GM19397 (cell line): Measurements from ENCODE around the gene FOXL3.
"Not testable (repeated sequence)": the region's sequence is repeated elsewhere in the genome, so short reads cannot be mapped to it uniquely, and the experiment has no call there.

Experiments used
- ATAC-seq: cut with Tn5 transposase; IDR thresholded peaks from one replicate; pipeline ENCODE4 v1.9.1; 2021; ENCODE audit warnings: mild to moderate bottlenecking, moderate library complexity; ENCODE audit not compliant: unreplicated experiment

The FOXL3 gene

DNA sequence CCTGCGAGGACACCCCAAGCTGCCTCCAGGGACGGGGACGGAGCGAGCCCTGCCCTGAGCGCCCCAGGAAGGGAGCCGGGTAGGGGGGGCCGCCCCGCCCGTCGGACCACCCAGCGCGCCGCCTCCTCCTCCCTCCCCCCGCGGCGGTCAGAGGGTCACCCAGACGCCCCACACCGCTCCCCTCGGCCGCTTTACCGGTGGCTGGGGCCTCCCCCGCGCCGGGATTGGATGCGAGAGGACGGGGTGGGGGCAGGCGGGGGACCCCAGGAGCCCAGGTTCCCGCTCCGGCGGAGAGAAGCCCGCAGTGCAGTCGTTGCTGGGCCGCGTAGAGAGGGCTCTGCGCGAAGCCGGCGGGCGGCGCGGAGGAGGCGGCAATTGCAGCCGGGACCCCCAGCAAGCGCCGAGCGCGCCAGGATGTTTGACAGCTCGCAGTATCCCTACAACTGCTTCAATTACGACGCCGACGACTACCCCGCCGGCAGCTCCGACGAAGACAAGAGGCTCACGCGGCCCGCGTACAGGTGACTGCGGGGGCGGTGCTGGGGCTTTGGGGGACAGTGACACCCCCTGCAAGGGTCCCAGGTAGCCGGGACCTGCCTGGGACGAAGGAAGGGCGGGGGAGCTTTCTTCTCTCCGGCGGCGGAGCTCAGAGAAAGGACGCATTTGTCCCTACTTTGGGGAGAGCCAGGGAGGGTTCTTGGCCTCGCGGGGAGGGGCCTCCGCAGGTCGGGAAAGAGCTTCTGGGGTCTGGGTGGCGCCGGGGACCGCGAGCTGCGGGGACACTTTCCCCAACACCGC lies at the start of gene FOXL3:
Gene FOXL3 (plus strand): TSS at position 415 of the 798 bp plus-strand sequence. CDS start 0 bp downstream, at position 415.
- no peak for ATAC-seq

DNA sequence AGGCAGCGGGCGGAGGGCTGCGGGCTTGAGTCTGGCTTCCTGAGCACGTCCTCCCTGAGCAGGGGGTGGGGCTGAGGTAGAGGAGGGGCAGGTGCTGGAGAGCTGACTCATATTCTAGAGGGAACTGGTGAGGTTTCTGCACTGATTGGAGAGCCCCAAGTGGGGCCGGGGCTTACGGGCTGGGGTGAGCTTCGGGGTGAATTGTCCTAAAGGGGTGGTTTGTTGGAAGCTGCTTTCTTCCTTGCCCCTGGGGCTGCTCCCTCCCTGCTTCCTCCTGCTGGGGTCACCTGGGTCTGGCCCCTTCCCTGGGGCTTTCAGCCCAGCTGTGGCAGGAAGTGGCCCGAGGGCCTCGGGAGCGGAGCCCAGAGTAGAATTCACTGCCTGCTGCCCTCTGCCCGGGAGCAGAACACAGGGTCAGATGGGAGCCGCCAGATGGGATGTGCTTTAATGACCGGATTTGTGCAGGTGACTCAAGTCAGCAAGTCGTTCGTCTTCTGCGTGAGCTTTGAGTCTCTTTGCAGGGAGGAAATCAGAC lies 49.0 kb upstream of the FOXL3 start:
- no peak for ATAC-seq

DNA sequence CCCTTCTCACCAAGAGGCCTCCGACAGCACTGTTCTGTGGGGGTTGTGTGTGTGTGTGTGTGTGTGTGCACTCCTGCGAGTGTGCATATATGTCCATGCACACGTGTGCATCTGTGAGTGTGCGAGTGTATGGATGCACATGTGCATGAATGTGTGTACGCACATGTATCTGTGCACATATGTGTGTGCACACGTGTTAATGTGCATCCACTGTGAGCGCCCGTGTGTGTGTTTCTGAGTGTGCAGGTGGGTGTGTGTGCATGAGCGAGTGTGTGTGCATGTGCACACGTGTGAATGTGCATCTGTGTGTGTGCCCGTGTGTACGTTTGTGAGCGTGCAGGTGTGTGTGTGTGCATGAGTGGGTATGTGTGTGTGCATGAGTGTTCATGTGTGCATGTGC lies 48.5 kb upstream of the FOXL3 start:
- no peak for ATAC-seq

DNA sequence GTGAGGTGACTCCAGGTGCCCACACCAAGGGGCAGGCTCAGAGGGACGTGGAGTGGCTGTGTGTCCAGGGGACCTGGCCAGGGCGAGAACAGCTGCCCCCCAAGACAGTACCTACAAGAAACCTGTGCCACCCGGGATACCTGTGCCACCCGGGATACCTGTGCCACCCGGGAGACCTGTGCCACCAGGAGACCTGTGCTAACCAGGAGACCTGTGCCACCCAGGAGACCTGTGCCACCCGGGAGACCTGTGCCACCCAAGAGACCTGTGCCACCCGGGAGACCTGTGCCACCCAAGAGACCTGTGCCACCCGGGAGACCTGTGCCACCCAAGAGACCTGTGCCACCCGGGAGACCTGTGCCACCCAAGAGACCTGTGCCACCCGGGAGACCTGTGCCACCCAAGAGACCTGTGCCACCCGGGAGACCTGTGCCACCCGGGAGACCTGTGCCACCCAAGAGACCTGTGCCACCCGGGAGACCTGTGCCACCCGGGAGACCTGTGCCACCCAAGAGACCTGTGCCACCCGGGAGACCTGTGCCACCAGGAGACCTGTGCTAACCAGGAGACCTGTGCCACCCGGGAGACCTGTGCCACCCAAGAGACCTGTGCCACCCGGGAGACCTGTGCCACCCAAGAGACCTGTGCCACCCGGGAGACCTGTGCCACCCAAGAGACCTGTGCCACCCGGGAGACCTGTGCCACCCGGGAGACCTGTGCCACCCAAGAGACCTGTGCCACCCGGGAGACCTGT lies 47.0 kb upstream of the FOXL3 start:
- not testable (repeated sequence) for ATAC-seq

DNA sequence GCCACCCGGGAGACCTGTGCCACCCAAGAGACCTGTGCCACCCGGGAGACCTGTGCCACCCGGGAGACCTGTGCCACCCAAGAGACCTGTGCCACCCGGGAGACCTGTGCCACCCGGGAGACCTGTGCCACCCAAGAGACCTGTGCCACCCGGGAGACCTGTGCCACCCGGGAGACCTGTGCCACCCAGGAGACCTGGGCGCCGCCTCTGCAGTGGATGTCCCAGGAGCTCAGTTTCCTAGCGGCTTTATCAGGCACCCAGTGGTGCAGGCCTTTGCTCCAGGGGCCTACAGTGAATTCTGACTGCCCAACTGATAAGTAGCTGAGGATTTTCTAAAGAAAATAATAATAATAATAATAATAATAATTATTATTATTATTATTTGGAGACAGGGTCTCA lies 46.4 kb upstream of the FOXL3 start:
- ATAC-seq: not testable (repeated sequence)

DNA sequence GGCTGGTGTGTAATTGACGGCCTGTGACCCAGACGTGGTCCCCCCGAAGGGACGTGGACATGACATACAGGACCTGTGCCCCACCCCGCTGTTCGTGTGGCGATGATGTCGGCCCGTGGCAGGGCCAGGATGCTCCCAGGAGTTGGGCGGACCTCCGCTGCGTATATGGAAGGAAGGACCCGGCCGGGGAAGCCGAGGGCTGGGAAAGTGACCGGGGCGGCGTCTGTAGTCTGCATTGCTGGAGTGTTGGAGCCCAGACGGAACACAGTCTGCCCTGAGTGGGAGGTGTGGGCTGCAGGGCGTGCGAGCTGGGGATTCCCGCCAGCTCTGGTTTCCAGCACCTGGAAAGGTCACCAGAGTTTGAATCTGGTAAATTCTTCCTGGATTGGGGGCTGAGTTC lies 45.0 kb upstream of the FOXL3 start:
- ATAC-seq: no peak

DNA sequence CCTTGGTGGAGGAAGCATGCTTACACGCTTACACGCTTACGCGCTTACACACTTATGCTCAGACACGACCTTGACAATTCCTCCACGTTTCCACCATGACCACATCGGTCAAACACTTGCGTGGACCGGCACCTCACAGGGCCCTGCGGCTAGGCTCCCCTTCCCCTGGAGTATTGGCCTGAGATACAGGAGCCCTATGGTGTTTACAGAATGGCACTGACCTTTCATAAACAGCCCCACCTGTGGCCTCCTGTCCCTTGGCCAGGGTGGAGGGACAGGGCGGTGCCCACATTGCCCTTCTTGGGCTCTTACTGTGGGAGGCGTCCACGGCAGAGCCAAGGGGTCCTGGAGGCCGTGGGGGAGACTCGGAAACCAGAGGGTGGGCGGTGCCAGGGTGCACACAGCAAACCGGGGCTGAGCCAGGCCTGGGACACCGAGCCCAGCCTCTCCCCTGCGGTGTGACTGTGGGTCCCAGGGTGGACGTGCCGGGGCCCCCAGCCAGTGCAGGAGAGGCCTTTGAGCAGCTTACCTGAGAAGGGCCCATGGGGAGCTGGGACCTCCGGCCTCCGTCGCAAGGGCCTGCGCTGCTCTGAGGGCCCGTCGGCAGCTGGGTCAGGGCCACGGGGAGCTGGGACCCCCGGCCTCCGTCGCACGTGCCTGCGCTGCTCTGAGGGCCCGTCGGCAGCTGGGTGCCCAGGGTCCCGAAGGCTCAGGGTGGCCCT lies 44.2 kb upstream of the FOXL3 start:
- ATAC-seq: no peak

DNA sequence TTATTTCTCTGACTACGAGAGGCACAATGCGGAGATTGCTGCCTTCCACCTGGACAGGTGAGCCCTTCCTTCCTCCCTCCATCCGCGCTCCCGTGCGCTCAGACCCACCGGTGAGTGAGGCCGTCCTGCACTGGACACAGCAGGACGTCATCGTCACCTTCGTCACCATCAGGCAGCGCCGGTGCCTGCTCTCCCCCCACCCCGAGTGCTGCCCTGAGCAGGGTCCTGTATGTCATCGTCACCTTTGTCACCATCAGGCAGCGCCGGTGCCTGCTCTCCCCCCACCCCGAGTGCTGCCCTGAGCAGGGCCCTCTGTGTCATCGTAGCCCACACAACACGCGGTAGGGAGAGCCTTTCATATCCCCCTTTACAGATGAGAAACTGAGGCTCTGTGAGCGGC lies 43.5 kb upstream of the FOXL3 start:
- no peak for ATAC-seq

DNA sequence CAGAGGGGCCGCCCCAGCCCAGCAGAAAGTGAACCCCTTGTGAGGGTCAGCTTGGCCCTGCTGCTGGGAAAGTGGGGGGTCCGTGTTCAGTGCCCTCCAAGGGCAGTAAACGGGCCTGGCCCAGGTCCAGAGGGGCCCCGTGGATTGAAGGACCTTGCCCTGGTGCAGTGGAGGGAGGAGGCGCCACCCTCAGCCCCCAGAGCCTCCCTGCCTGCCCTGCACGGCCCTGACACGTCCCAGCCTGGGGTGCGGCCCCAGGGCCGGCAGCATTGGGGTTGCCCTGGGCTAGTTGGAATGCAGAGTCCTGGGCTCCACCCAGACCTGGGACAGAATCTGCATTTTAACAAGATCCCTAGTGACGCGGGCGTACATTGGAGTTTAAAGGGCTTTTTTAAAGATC lies 42.8 kb upstream of the FOXL3 start:
- no peak for ATAC-seq

DNA sequence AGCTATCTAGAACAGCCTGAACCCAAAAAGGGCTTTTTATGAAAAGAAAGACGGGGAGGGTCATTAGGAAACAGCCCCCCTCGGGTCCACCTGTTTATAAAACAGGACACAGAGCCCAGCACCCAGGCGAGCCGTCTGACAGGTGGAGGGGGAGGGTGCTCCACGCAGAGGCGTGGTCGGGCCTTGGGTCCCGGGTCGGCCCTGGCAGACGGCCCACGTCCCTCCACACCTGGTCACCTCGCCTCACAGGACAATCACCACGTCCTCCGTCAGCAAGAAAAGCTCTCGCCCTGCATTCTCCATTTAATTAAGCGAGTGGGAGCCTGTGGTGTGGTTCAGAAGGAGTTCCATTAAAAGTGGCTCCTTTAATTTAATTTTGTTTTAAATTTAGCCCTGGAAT lies 42.3 kb upstream of the FOXL3 start:
- ATAC-seq: no peak

DNA sequence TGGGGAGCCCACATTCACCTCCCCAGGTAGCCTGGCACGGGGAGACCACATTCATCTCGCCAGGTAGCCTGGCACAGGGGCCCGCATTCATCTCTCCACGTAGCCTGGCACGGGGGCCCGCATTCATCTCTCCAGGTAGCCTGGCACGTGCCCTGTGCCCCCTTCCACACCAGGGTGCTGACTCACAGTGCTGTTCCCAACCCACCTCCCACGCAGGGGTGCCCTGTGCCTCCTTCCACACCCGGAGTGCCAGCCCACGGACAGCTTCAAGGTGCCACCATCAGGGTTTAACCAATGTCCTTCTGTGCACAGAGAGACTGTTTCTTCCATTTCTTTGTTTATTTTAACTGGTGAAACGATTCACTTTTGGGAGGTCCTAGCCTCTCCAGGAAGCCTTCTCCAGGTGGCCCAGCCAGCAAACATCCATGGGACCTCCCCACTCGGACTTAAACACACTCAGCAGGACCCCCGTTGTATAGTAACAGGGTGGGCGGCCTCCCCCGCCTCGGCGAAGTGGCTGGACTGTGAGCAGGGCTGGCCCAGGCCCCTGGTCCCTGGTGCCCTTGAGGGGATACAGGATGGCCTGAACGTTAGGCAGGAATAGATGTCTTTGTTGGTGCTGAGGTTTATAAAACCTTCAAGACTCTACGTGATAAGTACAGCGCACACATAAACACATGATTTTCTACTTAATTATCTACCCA lies 41.1 kb upstream of the FOXL3 start:
- ATAC-seq: no peak

DNA sequence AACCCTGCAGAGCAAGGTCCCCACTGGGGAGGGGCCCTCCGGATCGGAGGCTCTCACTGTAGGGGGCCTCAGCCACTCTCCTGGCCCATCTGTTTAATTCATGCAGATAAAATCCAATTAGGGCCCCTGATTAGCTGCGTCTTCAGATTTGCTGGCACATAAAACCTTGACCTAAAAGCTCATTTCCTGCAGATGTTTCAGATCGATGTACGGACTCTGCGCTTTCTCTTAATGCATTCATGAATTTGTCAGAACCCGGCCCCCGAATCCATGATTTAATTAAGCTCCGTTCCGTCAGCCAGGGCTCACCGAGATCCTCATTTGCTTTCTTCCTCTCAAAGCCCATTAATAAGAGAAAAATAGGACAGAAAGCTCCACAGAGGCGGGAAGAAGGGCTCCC lies 40.0 kb upstream of the FOXL3 start:
- ATAC-seq: no peak

DNA sequence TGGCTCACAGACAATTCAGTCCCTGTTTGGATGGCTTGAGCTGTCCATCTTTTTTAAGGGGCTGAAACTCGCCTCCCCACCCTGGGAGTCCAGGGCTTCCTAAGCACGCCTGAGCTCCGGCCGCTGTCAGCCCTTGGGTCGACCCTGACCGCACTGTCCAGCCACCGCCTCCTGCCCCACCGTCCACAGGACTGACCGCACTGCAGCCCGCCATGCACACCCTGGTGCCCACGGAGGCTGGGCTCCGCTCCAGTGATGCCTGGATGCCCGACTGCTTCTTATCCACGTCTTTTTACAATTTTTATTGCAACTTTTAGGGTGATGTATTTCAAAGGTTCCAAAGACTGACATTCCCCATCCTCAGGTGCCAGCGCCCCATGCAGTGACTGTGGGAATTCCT lies 39.4 kb upstream of the FOXL3 start:
- no peak for ATAC-seq

DNA sequence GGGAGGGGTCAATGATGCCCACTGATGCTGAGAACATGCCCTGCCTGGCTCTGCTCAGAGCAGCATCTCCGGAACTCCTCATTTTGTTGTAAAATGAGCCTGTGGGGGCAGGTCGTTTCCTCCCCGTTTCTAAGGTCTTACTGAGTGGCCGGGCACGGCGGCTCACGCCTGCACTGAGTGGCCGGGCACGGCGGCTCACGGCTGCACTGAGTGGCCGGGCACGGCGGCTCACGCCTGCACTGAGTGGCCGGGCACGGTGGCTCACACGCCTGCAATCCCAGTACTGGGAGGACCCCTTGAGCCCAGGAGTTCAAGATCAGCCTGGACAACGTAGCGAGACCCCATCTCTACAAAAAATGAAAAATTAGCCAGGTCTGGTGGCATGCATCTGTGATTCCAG lies 39.0 kb upstream of the FOXL3 start:
- no peak for ATAC-seq

DNA sequence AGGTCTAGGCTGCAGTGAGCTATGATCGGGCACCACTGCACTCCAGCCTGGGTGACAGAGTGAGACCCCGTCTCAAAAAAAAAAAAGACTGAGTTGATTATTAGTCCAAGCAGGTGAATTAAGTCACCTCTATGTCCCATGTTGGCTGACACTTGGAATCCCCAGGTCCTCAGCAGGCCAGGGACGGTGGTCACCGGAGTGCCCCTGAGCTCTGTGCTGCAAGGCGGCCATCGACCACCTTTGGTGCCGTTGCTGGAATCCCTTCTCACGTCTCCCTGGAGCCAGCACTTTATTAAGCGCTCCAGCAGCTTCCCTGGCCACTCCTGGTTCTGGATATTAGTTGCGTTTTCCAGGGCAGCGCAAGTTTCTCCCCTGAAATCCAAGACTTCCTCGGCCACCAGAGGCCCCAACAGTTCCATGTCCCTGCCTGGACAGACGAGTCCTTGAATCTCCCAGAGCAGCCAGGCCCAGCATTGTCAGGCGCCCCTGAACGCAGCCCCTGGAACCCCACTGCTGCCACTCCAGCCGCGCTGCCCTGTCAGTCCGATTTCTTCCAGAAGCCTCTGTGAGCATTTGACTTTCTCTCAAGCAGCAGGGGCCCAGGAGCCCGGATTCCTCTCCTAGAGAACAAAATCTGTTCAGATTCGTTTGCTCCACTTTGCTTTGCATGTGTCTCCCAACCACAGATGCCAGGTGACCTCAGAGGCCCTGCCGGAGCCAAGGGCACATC lies 38.4 kb upstream of the FOXL3 start:
- no peak for ATAC-seq

DNA sequence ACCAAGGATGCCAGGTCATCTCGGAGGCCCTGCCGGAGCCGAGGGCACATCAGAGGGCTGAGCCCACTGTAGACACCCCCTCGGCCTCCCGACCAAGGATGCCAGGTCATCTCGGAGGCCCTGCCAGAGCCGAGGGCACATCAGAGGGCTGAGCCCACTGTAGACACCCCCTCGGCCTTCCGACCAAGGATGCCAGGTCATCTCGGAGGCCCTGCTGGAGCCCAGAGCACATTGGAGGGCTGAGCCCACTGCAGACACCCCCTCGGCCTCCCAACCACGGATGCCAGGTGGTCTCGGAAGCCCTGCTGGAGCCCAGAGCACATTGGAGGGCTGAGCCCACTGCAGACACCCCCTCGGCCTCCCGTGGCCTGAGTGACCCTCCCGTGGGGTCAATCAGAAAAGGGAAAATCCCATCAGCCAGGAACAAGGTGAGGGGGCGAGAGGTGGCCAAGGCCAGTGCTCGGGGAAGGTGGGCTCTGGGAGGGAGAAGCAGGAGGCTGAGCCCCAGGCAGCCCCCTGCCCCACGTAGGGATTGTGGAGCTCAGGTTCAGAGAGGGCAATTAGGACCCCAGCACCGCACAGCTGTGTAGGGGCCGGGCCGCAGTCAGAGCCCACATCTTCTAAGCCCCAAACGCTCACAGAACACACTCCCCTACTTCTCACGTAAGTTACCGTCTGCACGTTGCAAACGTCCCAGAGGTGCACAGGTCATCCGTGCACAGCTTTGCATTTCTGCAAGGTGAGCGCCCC lies 37.6 kb upstream of the FOXL3 start:
- no peak for ATAC-seq

DNA sequence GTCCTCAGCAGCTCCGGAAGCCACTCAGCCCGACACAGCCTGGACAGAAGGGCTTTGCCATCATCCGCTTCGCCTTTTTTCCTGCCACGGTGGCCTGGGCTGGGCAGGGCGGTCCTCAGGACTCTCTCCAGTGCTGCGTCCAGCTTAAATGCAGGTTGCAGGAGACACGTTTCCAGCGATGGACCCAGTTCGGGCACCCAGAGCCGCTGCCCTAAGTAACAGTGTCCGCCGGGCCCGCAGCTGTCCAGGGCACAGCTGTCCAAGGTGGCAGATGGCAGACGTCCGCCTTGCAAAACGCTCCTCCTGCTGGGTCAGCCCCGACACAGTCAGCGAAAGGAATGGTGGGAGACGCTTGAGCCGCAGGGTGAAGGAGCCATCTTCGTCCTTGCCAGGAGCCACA lies 37.0 kb upstream of the FOXL3 start:
- no peak for ATAC-seq

DNA sequence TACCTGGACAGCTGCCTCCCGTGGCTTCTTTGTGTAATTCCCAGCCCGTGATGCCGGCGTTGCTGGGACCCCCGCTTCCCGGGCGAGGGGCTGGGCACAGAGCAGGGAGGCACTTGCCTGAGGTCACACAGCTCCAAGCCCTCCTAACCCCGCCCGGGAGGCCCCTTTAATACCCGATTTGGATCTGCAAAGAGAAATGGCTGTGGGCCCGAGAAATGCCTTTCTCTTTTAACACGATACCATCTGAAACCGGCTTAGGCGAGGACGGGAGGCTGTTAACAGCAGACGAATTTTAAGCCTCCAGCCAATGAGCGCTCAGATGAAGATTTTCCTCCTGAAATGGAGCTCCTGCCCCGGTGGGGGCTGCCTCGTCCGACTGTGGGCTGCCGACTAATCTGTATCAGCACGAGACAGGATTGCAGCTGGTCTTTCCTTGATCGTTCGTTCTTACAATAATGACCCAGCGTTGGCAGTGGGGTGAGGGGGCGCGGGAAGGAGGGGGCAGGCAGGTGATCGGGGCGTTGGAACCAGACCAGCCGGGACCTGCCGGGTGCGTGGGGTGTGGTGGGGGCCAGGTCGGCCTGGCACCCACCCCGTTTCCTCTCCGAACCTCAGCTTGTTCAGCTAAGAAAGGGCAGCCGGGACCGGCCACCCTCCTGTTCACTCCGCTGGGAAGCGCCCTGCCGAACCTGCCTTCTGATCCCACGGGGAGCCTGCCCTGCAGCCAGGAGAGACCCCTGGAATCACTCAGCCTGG lies 36.2 kb upstream of the FOXL3 start:
- ATAC-seq: no peak
